HEK293 (cell line): ENCODE measurements around the gene SSC4D.

Experiments
- KLF10 ChIP-seq: fragments of 450-650 bp; IDR thresholded peaks from 2 replicates; pipeline ENCODE4 v1.5.1; 2018; ENCODE audit warnings: missing biosample characterization, mild to moderate bottlenecking, missing genetic modification characterization
- MEIS1 ChIP-seq: sonication (generic); formaldehyde crosslinking; IDR thresholded peaks from 2 replicates; pipeline ENCODE4 v1.8.1; 2022; ENCODE audit warnings: missing genetic modification reagents, mild to moderate bottlenecking, borderline replicate concordance
- PATZ1 ChIP-seq: fragments of 450-650 bp; formaldehyde crosslinking; IDR thresholded peaks from 2 replicates; pipeline ENCODE4 v1.5.1; 2016; ENCODE audit warnings: missing biosample characterization, missing genetic modification characterization
- REST ChIP-seq: fragments of 450-650 bp; formaldehyde crosslinking; IDR thresholded peaks from 2 replicates; pipeline ENCODE4 v1.5.1; 2016; ENCODE audit warnings: missing biosample characterization, missing genetic modification characterization
- SP3 ChIP-seq: fragments of 450-650 bp; formaldehyde crosslinking; IDR thresholded peaks from 2 replicates; pipeline ENCODE4 v1.5.1; 2016; ENCODE audit warnings: missing biosample characterization, missing genetic modification characterization
- SP7 ChIP-seq: fragments of 450-650 bp; formaldehyde crosslinking; IDR thresholded peaks from 2 replicates; pipeline ENCODE4 v1.5.1; 2016; ENCODE audit warnings: missing biosample characterization, missing genetic modification characterization
- YY1 ChIP-seq: fragments of 450-650 bp; formaldehyde crosslinking; IDR thresholded peaks from 2 replicates; pipeline ENCODE4 v1.5.1; 2018; ENCODE audit warnings: missing biosample characterization, missing genetic modification characterization
- ZBTB49 ChIP-seq: fragments of 450-650 bp; formaldehyde crosslinking; IDR thresholded peaks from 2 replicates; pipeline ENCODE4 v1.5.1; 2016; ENCODE audit warnings: missing biosample characterization, missing genetic modification characterization, low read depth
- ZFP37 ChIP-seq: fragments of 450-650 bp; formaldehyde crosslinking; IDR thresholded peaks from 2 replicates; pipeline ENCODE4 v1.5.1; 2016; ENCODE audit warnings: missing biosample characterization, missing genetic modification characterization
- ZFP69B ChIP-seq: fragments of 450-650 bp; formaldehyde crosslinking; IDR thresholded peaks from 2 replicates; pipeline ENCODE4 v1.5.1; 2016; ENCODE audit warnings: missing biosample characterization, missing genetic modification characterization
- ZNF132 ChIP-seq: fragments of 450-650 bp; formaldehyde crosslinking; IDR thresholded peaks from 2 replicates; pipeline ENCODE4 v1.5.1; 2017; ENCODE audit warnings: missing biosample characterization, missing genetic modification characterization, borderline replicate concordance
- ZNF133 ChIP-seq: fragments of 450-650 bp; formaldehyde crosslinking; IDR thresholded peaks from 2 replicates; pipeline ENCODE4 v1.5.1; 2016; ENCODE audit warnings: missing biosample characterization, missing genetic modification characterization
- ZNF16 ChIP-seq: fragments of 450-650 bp; formaldehyde crosslinking; IDR thresholded peaks from 2 replicates; pipeline ENCODE4 v1.5.1; 2016; ENCODE audit warnings: low read depth, missing biosample characterization, missing genetic modification characterization
- ZNF175 ChIP-seq: fragments of 450-650 bp; formaldehyde crosslinking; IDR thresholded peaks from 2 replicates; pipeline ENCODE4 v1.5.1; 2016; ENCODE audit warnings: missing biosample characterization, missing genetic modification characterization
- ZNF274 ChIP-seq, 2 experiments: fragments of 200-500 bp in 1 of 2; fragments of 450-650 bp in 1 of 2; sonication (Bioruptor generic) in 1 of 2; formaldehyde crosslinking in 1 of 2; IDR thresholded peaks; 2 replicates each; pipeline versions ENCODE4 v1.5.1 to v1.6.1; 2014 to 2016; ENCODE audit warnings: borderline replicate concordance in 1 of 2, inconsistent platforms in 1 of 2, low read length in 1 of 2, missing biosample characterization in 1 of 2, missing genetic modification characterization in 1 of 2
- ZNF449 ChIP-seq: fragments of 450-650 bp; formaldehyde crosslinking; IDR thresholded peaks from 2 replicates; pipeline ENCODE4 v1.5.1; 2017; ENCODE audit warnings: missing biosample characterization, mild to moderate bottlenecking, missing genetic modification characterization, moderate library complexity
- ZNF48 ChIP-seq: fragments of 450-650 bp; formaldehyde crosslinking; IDR thresholded peaks from 2 replicates; pipeline ENCODE4 v1.5.1; 2016; ENCODE audit warnings: missing biosample characterization, missing genetic modification characterization
- ZNF510 ChIP-seq: fragments of 450-650 bp; formaldehyde crosslinking; IDR thresholded peaks from 2 replicates; pipeline ENCODE4 v1.5.1; 2018; ENCODE audit warnings: mild to moderate bottlenecking, missing genetic modification characterization, missing biosample characterization; ENCODE audit not compliant: insufficient replicate concordance
- ZNF548 ChIP-seq: fragments of 450-650 bp; formaldehyde crosslinking; IDR thresholded peaks from 2 replicates; pipeline ENCODE4 v1.5.1; 2016; ENCODE audit warnings: missing biosample characterization, missing genetic modification characterization
- ZNF560 ChIP-seq: fragments of 450-650 bp; formaldehyde crosslinking; IDR thresholded peaks from 2 replicates; pipeline ENCODE4 v1.5.1; 2017; ENCODE audit warnings: missing biosample characterization, missing genetic modification characterization, borderline replicate concordance
- ZNF600 ChIP-seq: fragments of 450-650 bp; formaldehyde crosslinking; IDR thresholded peaks from 2 replicates; pipeline ENCODE4 v1.5.1; 2016; ENCODE audit warnings: missing biosample characterization, missing genetic modification characterization
- ZNF610 ChIP-seq: fragments of 450-650 bp; formaldehyde crosslinking; IDR thresholded peaks from 2 replicates; pipeline ENCODE4 v1.5.1; 2016; ENCODE audit warnings: missing biosample characterization, missing genetic modification characterization, borderline replicate concordance
- ZNF623 ChIP-seq: fragments of 450-650 bp; formaldehyde crosslinking; IDR thresholded peaks from 2 replicates; pipeline ENCODE4 v1.5.1; 2016; ENCODE audit warnings: missing biosample characterization, missing genetic modification characterization
- ZNF629 ChIP-seq: fragments of 450-650 bp; formaldehyde crosslinking; IDR thresholded peaks from 2 replicates; pipeline ENCODE4 v1.5.1; 2017; ENCODE audit warnings: missing biosample characterization, missing genetic modification characterization
- ZNF701 ChIP-seq: fragments of 450-650 bp; formaldehyde crosslinking; IDR thresholded peaks from 2 replicates; pipeline ENCODE4 v1.5.1; 2016; ENCODE audit warnings: missing biosample characterization, missing genetic modification characterization
- ZNF707 ChIP-seq: fragments of 450-650 bp; formaldehyde crosslinking; IDR thresholded peaks from 2 replicates; pipeline ENCODE4 v1.5.1; 2016; ENCODE audit warnings: missing biosample characterization, missing genetic modification characterization
- ZNF792 ChIP-seq: fragments of 450-650 bp; formaldehyde crosslinking; IDR thresholded peaks from 2 replicates; pipeline ENCODE4 v1.5.1; 2016; ENCODE audit warnings: missing biosample characterization, missing genetic modification characterization
- ZSCAN23 ChIP-seq: fragments of 450-650 bp; formaldehyde crosslinking; IDR thresholded peaks from 2 replicates; pipeline ENCODE4 v1.5.1; 2016; ENCODE audit warnings: missing biosample characterization, missing genetic modification characterization
- ZSCAN5A ChIP-seq: fragments of 450-650 bp; formaldehyde crosslinking; IDR thresholded peaks from 2 replicates; pipeline ENCODE4 v1.5.1; 2016; ENCODE audit warnings: missing biosample characterization, missing genetic modification characterization

SSC4D gene

GRCh38 chr7:76397409-76398183 lies 11.9 kb downstream of the SSC4D start (continued):
- TF ChIP-seq ZNF792 (tag by site-specific recombination) (no peak), ZNF600 (tag by site-specific recombination) (peak; percentile 53; the same call in 1 of the 2 replicates), ZNF623 (tag by site-specific recombination) (no peak), SP3 (peak; percentile 56), MEIS1 (CRISPR knock-in tag) (no peak), ZFP69B (tag by site-specific recombination) (no peak), ZNF449 (tag by site-specific recombination) (no peak; the same call in 1 of the 2 replicates), ZNF560 (tag by site-specific recombination) (no peak), ZNF132 (tag by site-specific recombination) (no peak), ZNF707 (tag by site-specific recombination) (no peak), ZNF16 (no peak), PATZ1 (tag by site-specific recombination) (peak; percentile 53), ZNF133 (tag by site-specific recombination) (no peak), SP7 (tag by site-specific recombination) (0 out of 2 replicates have a peak, but pooled peaks have one; percentile 14), ZSCAN5A (no peak), ZNF701 (tag by site-specific recombination) (no peak), ZNF274 (IDR thresholded peaks at IDR 0.05; ENCODE audit: low read length) (no peak), ZNF274 (tag by site-specific recombination; IDR thresholded peaks at IDR 0.05; ENCODE audit: borderline replicate concordance) (no peak), ZNF48 (no peak), ZNF548 (tag by site-specific recombination) (no peak), ZNF175 (tag by site-specific recombination) (no peak), KLF10 (no peak), ZBTB49 (tag by site-specific recombination) (no peak), ZNF610 (tag by site-specific recombination) (no peak), ZNF629 (tag by site-specific recombination) (peak; percentile 42; the same call in 1 of the 2 replicates), ZSCAN23 (tag by site-specific recombination) (no peak), ZFP37 (tag by site-specific recombination) (no peak), YY1 (tag by site-specific recombination) (0 out of 2 replicates have a peak, but pooled peaks have one; percentile 30), ZNF510 (tag by site-specific recombination) (no peak), REST (no peak)
